BE2C (cell line): ENCODE data around the gene EIF2B4.

Experiments used
- DNase-seq: peaks from one replicate; pipeline ENCODE4 v3.0.0-alpha.2; 2020
- H3K27me3 ChIP-seq: fragments of 250-450 bp; sonication (Bioruptor Pico); 2 replicates; pipeline ENCODE4 v1.5.1; 2020; ENCODE audit warnings: mild to moderate bottlenecking
- H3K36me3 ChIP-seq: fragments of 250-450 bp; sonication (Bioruptor Pico); 2 replicates; pipeline ENCODE4 v1.5.1; 2020; ENCODE audit warnings: mild to moderate bottlenecking
- H3K4me1 ChIP-seq: fragments of 250-450 bp; sonication (Bioruptor Pico); 2 replicates; pipeline ENCODE4 v1.5.1; 2020
- H3K4me3 ChIP-seq: 2 replicates; pipeline ENCODE4 v1.5.1; 2011; ENCODE audit warnings: low read depth, low read length
- H3K9me3 ChIP-seq: fragments of 250-450 bp; sonication (Bioruptor Pico); 2 replicates; pipeline ENCODE4 v1.5.1; 2020
- CTCF ChIP-seq: IDR thresholded peaks from 2 replicates; pipeline ENCODE4 v1.5.1; 2012; ENCODE audit warnings: mild to moderate bottlenecking, low read depth, low read length

EIF2B4 gene

DNA sequence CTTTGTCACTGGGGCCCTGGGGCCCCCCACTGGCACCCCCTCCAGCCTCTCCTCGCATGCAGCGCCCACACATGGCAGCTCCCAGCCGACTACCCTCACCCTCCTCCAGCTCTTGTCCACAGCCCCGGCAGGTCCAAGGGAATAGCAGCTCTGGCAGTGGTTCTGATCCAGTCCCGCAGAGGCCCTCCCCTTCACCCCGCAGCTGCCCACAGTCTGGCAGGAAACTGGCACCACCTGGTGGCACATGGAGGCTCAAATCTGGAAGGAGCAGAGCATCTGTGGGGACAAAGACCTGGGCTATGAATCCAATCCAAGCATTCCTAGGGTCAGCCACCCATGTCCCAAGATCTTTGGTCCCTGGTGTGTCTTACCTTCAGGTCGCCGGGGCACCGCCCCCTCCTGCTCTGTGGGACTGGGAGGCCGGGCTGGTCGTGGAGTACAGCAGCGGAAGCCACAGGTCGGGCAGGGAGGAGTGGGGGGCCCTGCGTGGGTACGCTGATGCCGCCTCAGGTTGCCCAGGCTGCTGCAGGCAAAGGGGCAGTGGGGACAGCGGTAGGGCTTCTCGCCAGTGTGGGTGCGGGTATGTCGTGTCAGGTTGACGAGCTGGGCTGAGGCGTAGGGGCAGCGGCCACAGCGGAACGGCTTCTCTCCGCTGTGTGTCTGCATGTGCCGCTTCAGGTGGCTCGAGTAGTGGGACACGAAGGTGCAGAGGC, 8.1 kb upstream of the EIF2B4 start:
- Histone ChIP-seq H3K4me1 (no peaks in the 10 kb centered on the region), H3K9me3 (no peaks in the 10 kb centered on the region), H3K4me3 (no peak overlapping the region), H3K27me3 (no peaks in the 10 kb centered on the region), H3K36me3 (peaks cover 65% of the 10 kb centered on the region)
- no peak for DNase-seq
- peak; percentile 21; the same call in 1 of the 2 replicates for TF ChIP-seq CTCF

GRCh38 chr2:27377618-27378095, 7.5 kb upstream of the EIF2B4 start:
- H3K27me3 ChIP-seq: no peaks in the 10 kb centered on the region
- DNase-seq: no peak
- H3K9me3 ChIP-seq: no peaks in the 10 kb centered on the region
- peaks cover 69% of the 10 kb centered on the region for H3K36me3 ChIP-seq
- TF ChIP-seq CTCF: no peak
- H3K4me1 ChIP-seq: no peaks in the 10 kb centered on the region
- no peak overlapping the region for H3K4me3 ChIP-seq

- no peaks in the 10 kb centered on the region for H3K4me1 ChIP-seq
- no peak for DNase-seq
- peaks cover 70% of the 10 kb centered on the region for H3K36me3 ChIP-seq
- H3K4me3 ChIP-seq: no peak overlapping the region
- H3K9me3 ChIP-seq: no peaks in the 10 kb centered on the region
- no peak for TF ChIP-seq CTCF
- H3K27me3 ChIP-seq: no peaks in the 10 kb centered on the region
Measured at GRCh38 chr2:27376866-27377617, 6.9 kb upstream of the EIF2B4 start.

GRCh38 chr2:27376151-27376865, 6.2 kb upstream of the EIF2B4 start:
- TF ChIP-seq CTCF: no peak
- no peak for DNase-seq
- H3K27me3 ChIP-seq: no peaks in the 10 kb centered on the region
- H3K4me1 ChIP-seq: no peaks in the 10 kb centered on the region; the same call in 1 of the 2 replicates
- no peaks in the 10 kb centered on the region for H3K9me3 ChIP-seq
- peaks cover 62% of the 10 kb centered on the region for H3K36me3 ChIP-seq
- no peak overlapping the region for H3K4me3 ChIP-seq

DNA sequence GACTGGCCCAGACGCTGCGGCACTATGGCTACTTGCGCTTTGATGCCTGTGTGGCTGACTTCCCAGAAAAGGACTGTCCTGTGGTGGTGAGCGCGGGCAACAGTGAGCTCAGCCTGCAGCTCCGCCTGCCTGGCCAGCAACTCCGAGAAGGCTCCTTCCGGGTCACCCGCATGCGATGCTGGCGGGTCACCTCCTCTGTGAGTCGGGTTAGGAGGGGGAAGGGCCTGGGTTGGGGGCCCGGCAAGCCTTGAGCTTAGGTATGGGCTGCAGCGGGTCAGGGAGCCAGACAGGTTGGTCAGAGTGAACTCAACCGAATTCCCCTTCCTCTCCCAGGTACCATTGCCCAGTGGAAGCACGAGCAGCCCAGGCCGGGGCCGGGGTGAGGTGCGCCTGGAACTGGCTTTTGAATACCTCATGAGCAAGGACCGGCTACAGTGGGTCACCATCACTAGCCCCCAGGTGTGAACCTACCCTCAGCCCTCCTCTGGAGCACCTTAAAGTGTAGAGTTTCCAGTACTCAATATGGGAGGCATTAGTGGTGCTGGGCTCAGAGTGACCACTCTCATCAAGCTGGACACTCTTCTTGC, 5.5 kb upstream of the EIF2B4 start:
- Histone ChIP-seq H3K4me3 (no peak overlapping the region), H3K27me3 (no peaks in the 10 kb centered on the region), H3K4me1 (no peaks in the 10 kb centered on the region; the same call in 1 of the 2 replicates), H3K9me3 (no peaks in the 10 kb centered on the region), H3K36me3 (peaks cover 59% of the 10 kb centered on the region)
- DNase-seq: no peak
- no peak for TF ChIP-seq CTCF
